ENCODE measurements around the gene SAMD15. TPM values are rescaled to one million over a fixed set of nuclear protein-coding genes. Genes with fewer than 3 reads are reported as not detected.

SAMD15 gene
- total and polyA plus RNA-seq, 2 experiments from 2014 or later = 0.61 to 0.76 TPM

- Histone ChIP-seq H3K79me2 (replicated peaks; ENCODE audit: insufficient read depth) (no peaks in the 10 kb centered on the region), H2AFZ (no peak overlapping the region), H4K20me1 (replicated peaks; ENCODE audit: insufficient read depth) (no peaks in the 10 kb centered on the region), H3K4me1 (ENCODE audit: insufficient read depth) (peaks cover 9% of the 10 kb centered on the region), H3K9me2 (ENCODE audit: insufficient read depth) (peaks cover 4% of the 10 kb centered on the region; the same call in 1 of the 2 replicates), H3K4me3 (no peak overlapping the region), H3K27me3 (ENCODE audit: insufficient read depth) (no peaks in the 10 kb centered on the region), H3K27ac (ENCODE audit: low read depth) (no peak overlapping the region), H3K36me3 (ENCODE audit: insufficient read depth) (no peaks in the 10 kb centered on the region), H3F3A (replicated peaks; ENCODE audit: low read depth) (0 out of 2 replicates have a peak, but pooled peaks cover 3% of the 10 kb centered on the region), H3K4me2 (no peak overlapping the region)
- Mint-ChIP-seq H3K4me1 (peaks cover 22% of the 10 kb centered on the region), H3K4me3 (no peak overlapping the region), H3K27me3 (ENCODE audit: insufficient read depth, low read depth, poor library complexity) (no peaks in the 10 kb centered on the region), H3K36me3 (ENCODE audit: low read depth) (peaks cover 9% of the 10 kb centered on the region; the same call in 2 of the 3 replicates), H3K9me3 (no peaks in the 10 kb centered on the region; the same call in 2 of the 3 replicates), H3K27ac (no peak overlapping the region)
- no peak for ATAC-seq
- TF ChIP-seq ZNF114 (CRISPR knock-in tag; IDR thresholded peaks at IDR 0.05) = no peak
- no peak for TF ChIP-seq ZNF331 (CRISPR knock-in tag; IDR thresholded peaks at IDR 0.05; ENCODE audit: low read depth)
- no peak for TF ChIP-seq JUNB (IDR thresholded peaks at IDR 0.05; ENCODE audit: unreplicated experiment)
- no peak for DNase-seq (ENCODE audit: low spot score)
Measured at GRCh38 chr14:77346495-77346894, 30.7 kb upstream of the SAMD15 start.

DNA sequence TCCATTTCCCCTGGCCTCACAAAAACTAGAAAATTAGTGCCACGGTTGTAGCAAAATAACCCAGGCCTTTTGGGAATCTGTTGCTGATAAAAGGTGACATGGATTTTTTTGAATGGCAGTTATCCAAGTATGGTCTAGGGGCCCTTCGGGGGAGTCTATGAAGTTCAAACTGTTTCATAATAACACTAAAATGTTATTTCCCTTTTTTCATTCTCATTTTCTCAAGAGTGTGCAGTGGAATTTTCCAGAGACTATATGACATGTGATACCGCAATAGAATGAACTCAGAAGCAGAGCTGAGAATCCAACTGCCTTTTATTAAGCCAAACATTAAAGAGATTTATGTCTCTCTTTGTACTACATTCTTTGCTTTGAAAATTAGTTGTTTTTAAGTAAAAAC is 29.4 kb upstream of the SAMD15 start:
- ATAC-seq (no peak), DNase-seq (ENCODE audit: low spot score) (no peak)
- no peak overlapping the region for H3K4me3 ChIP-seq
- Mint-ChIP-seq H3K9me3 (no peaks in the 10 kb centered on the region; the same call in 2 of the 3 replicates), H3K27me3 (ENCODE audit: insufficient read depth, low read depth, poor library complexity) (no peaks in the 10 kb centered on the region), H3K4me3 (no peak overlapping the region), H3K4me1 (peaks cover 17% of the 10 kb centered on the region), H3K36me3 (ENCODE audit: low read depth) (no peaks in the 10 kb centered on the region; the same call in 2 of the 3 replicates), H3K27ac (no peak overlapping the region)
- no peaks in the 10 kb centered on the region for H3K79me2 ChIP-seq (replicated peaks; ENCODE audit: insufficient read depth)
- H3K4me1 ChIP-seq (ENCODE audit: insufficient read depth) = peaks cover 9% of the 10 kb centered on the region
- H3K27ac ChIP-seq (ENCODE audit: low read depth) = no peak overlapping the region
- peaks cover 4% of the 10 kb centered on the region; the same call in 1 of the 2 replicates for H3K9me2 ChIP-seq (ENCODE audit: insufficient read depth)
- H3K27me3 ChIP-seq (ENCODE audit: insufficient read depth) = no peaks in the 10 kb centered on the region
- H2AFZ ChIP-seq = no peak overlapping the region
- H4K20me1 ChIP-seq (replicated peaks; ENCODE audit: insufficient read depth) = no peaks in the 10 kb centered on the region
- no peak overlapping the region for H3K4me2 ChIP-seq
- TF ChIP-seq ZNF114 (CRISPR knock-in tag; IDR thresholded peaks at IDR 0.05) (no peak), CREB1 (CRISPR knock-in tag; IDR thresholded peaks at IDR 0.05; ENCODE audit: low read depth) (no peak), EZH2phosphoT487 (IDR thresholded peaks at IDR 0.05; ENCODE audit: unreplicated experiment) (no peak), STAT1 (IDR thresholded peaks at IDR 0.05; ENCODE audit: unreplicated experiment) (no peak), NANOG (IDR thresholded peaks at IDR 0.05; ENCODE audit: borderline replicate concordance) (no peak), EZH2 (IDR thresholded peaks at IDR 0.05; ENCODE audit: low read depth, unreplicated experiment) (no peak)
- H3F3A ChIP-seq (replicated peaks; ENCODE audit: low read depth) = 0 out of 2 replicates have a peak, but pooled peaks cover 3% of the 10 kb centered on the region
- no peaks in the 10 kb centered on the region for H3K36me3 ChIP-seq (ENCODE audit: insufficient read depth)

GRCh38 chr14:77353469-77354141 is 23.6 kb upstream of the SAMD15 start:
- Histone ChIP-seq H3K4me3 (no peak overlapping the region), H3K4me1 (ENCODE audit: insufficient read depth) (no peaks in the 10 kb centered on the region), H3K36me3 (ENCODE audit: insufficient read depth) (no peaks in the 10 kb centered on the region), H2AFZ (no peak overlapping the region), H3F3A (replicated peaks; ENCODE audit: low read depth) (0 out of 2 replicates have a peak, but pooled peaks cover 3% of the 10 kb centered on the region), H3K27me3 (ENCODE audit: insufficient read depth) (no peaks in the 10 kb centered on the region), H4K20me1 (replicated peaks; ENCODE audit: insufficient read depth) (no peaks in the 10 kb centered on the region; the same call in 1 of the 2 replicates), H3K79me2 (replicated peaks; ENCODE audit: insufficient read depth) (no peaks in the 10 kb centered on the region), H3K9me2 (ENCODE audit: insufficient read depth) (no peaks in the 10 kb centered on the region), H3K4me2 (no peak overlapping the region), H3K27ac (ENCODE audit: low read depth) (no peak overlapping the region)
- H3K27me3 Mint-ChIP-seq (ENCODE audit: insufficient read depth, low read depth, poor library complexity) = peaks cover 3% of the 10 kb centered on the region
- ATAC-seq (no peak), DNase-seq (ENCODE audit: low spot score) (no peak)
- H3K9me3 Mint-ChIP-seq = no peaks in the 10 kb centered on the region
- no peak overlapping the region for H3K4me3 Mint-ChIP-seq
- H3K27ac Mint-ChIP-seq = no peak overlapping the region; the same call in 1 of the 2 replicates
- H3K36me3 Mint-ChIP-seq (ENCODE audit: low read depth) = no peaks in the 10 kb centered on the region
- H3K4me1 Mint-ChIP-seq = no peaks in the 10 kb centered on the region
- TF ChIP-seq EZH2phosphoT487 (IDR thresholded peaks at IDR 0.05; ENCODE audit: unreplicated experiment) (no peak), POLR2AphosphoS5 (IDR thresholded peaks at IDR 0.05; ENCODE audit: low read depth) (no peak), ZNF114 (CRISPR knock-in tag; IDR thresholded peaks at IDR 0.05) (no peak), JUNB (IDR thresholded peaks at IDR 0.05; ENCODE audit: unreplicated experiment) (no peak), CREB1 (CRISPR knock-in tag; IDR thresholded peaks at IDR 0.05; ENCODE audit: low read depth) (no peak), CTCF (conservative IDR thresholded peaks at IDR 0.05; ENCODE audit: low read depth in 2 of 2) (no peak), EZH2 (IDR thresholded peaks at IDR 0.05; ENCODE audit: low read depth, unreplicated experiment) (no peak), ZNF331 (CRISPR knock-in tag; IDR thresholded peaks at IDR 0.05; ENCODE audit: low read depth) (no peak)
- TF ChIP-seq, protein P1, sequence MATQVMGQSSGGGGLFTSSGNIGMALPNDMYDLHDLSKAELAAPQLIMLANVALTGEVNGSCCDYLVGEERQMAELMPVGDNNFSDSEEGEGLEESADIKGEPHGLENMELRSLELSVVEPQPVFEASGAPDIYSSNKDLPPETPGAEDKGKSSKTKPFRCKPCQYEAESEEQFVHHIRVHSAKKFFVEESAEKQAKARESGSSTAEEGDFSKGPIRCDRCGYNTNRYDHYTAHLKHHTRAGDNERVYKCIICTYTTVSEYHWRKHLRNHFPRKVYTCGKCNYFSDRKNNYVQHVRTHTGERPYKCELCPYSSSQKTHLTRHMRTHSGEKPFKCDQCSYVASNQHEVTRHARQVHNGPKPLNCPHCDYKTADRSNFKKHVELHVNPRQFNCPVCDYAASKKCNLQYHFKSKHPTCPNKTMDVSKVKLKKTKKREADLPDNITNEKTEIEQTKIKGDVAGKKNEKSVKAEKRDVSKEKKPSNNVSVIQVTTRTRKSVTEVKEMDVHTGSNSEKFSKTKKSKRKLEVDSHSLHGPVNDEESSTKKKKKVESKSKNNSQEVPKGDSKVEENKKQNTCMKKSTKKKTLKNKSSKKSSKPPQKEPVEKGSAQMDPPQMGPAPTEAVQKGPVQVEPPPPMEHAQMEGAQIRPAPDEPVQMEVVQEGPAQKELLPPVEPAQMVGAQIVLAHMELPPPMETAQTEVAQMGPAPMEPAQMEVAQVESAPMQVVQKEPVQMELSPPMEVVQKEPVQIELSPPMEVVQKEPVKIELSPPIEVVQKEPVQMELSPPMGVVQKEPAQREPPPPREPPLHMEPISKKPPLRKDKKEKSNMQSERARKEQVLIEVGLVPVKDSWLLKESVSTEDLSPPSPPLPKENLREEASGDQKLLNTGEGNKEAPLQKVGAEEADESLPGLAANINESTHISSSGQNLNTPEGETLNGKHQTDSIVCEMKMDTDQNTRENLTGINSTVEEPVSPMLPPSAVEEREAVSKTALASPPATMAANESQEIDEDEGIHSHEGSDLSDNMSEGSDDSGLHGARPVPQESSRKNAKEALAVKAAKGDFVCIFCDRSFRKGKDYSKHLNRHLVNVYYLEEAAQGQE (IDR thresholded peaks at IDR 0.05; ENCODE audit: unreplicated experiment) = no peak
- TF ChIP-seq, protein P2, sequence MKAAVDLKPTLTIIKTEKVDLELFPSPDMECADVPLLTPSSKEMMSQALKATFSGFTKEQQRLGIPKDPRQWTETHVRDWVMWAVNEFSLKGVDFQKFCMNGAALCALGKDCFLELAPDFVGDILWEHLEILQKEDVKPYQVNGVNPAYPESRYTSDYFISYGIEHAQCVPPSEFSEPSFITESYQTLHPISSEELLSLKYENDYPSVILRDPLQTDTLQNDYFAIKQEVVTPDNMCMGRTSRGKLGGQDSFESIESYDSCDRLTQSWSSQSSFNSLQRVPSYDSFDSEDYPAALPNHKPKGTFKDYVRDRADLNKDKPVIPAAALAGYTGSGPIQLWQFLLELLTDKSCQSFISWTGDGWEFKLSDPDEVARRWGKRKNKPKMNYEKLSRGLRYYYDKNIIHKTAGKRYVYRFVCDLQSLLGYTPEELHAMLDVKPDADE (IDR thresholded peaks at IDR 0.05) = no peak
